SK-N-MC (cell line): Measurements from ENCODE around the gene TEX52.

Experiments used
- EZH2 ChIP-seq: fragments of 200-600 bp; sonication (generic); IDR thresholded peaks from one replicate; pipeline ENCODE4 v1.6.1; 2017; ENCODE audit warnings: antibody characterized with exemption
- FOXP2 ChIP-seq: optimal IDR thresholded peaks from 2 replicates; pipeline ENCODE3; 2011; ENCODE audit warnings: mild to moderate bottlenecking, moderate library complexity; ENCODE audit not compliant: insufficient read depth; ENCODE audit errors: extremely low read length, control extremely low read depth
- POLR2AphosphoS5 ChIP-seq: IDR thresholded peaks from 2 replicates; pipeline ENCODE4 v1.6.1; 2012; ENCODE audit warnings: mild to moderate bottlenecking, low read depth, low read length, borderline replicate concordance

DNA sequence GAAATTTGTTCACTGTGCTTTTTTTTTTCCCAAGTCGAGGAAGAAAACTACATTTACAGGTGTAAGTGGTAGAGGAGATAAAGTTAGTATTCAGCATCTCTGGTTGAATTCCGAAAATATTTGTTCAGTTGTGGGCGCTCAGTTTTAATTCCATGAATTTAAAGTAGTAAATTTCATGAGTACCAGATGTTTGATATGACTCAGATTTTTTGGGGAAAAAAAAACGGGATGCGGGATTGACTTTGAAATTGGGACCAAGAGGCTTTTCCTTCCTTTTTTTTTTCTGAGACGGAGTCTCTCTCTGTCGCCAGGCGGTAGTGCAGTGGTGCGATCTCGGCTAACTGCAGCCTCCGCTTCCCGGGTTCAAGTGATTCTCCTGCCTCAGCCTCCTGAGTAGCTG lies 35.4 kb upstream of the TEX52 start:
- TF ChIP-seq POLR2AphosphoS5 (no peak), EZH2 (no peak), FOXP2 (no peak)
